Fibroblast of skin of right biceps (primary cell): Measurements from ENCODE around the gene MEDAG.

Source experiments
- DNase-seq: peaks from one replicate; pipeline ENCODE4 v3.0.0-alpha.2; 2013

The MEDAG gene

GRCh38 chr13:30966101-30966500, 60.0 kb downstream of the MEDAG start:
- peak; percentile 28 for DNase-seq

GRCh38 chr13:30968846-30969245, 62.8 kb downstream of the MEDAG start:
- peak; percentile 30 for DNase-seq

GRCh38 chr13:30971575-30971974, 65.5 kb downstream of the MEDAG start:
- DNase-seq: peak; percentile 48

- DNase-seq: peak; percentile 87
These were observed 66.9 kb downstream of the MEDAG start for GRCh38 chr13:30972888-30973377.

- no peak for DNase-seq
These were observed 68.3 kb downstream of the MEDAG start for GRCh38 chr13:30974350-30974749.
